GM19452 (cell line): ENCODE results near the gene ST6GALNAC6.
A peak's percentile ranks its signal among the peaks of the same experiment; 100 is the strongest.

ENCODE experiments used
- ATAC-seq: cut with Tn5 transposase; IDR thresholded peaks from one replicate; pipeline ENCODE4 v1.9.1; 2021; ENCODE audit not compliant: unreplicated experiment

The ST6GALNAC6 gene

GRCh38 chr9:127934248-127934647 is 34.8 kb upstream of the ST6GALNAC6 start:
- no peak for ATAC-seq

GRCh38 chr9:127931092-127931881 is 31.9 kb upstream of the ST6GALNAC6 start:
- ATAC-seq = peak; percentile 33

GRCh38 chr9:127930231-127931091 is 31.1 kb upstream of the ST6GALNAC6 start, which contains the start of gene PIP5KL1:
Gene PIP5KL1 (minus strand): TSS chr9:127930777. CDS start chr9:127930752, 25 bp downstream.
- peak; percentile 75 for ATAC-seq

- no peak for ATAC-seq
Observed at GRCh38 chr9:127929625-127929979, 30.2 kb upstream of the ST6GALNAC6 start.

GRCh38 chr9:127928676-127929624 is 29.5 kb upstream of the ST6GALNAC6 start:
- ATAC-seq = no peak

- no peak for ATAC-seq
Observed at GRCh38 chr9:127927988-127928675, 28.7 kb upstream of the ST6GALNAC6 start.

- ATAC-seq = no peak
Observed at GRCh38 chr9:127927201-127927987, 28.0 kb upstream of the ST6GALNAC6 start.

GRCh38 chr9:127926906-127927200 is 27.4 kb upstream of the ST6GALNAC6 start:
- ATAC-seq = no peak

GRCh38 chr9:127925959-127926905 is 26.8 kb upstream of the ST6GALNAC6 start:
- no peak for ATAC-seq

GRCh38 chr9:127924736-127925444 is 25.5 kb upstream of the ST6GALNAC6 start:
- no peak for ATAC-seq

- ATAC-seq = no peak
Observed at GRCh38 chr9:127923771-127924170, 24.4 kb upstream of the ST6GALNAC6 start.

GRCh38 chr9:127923046-127923445 is 23.6 kb upstream of the ST6GALNAC6 start:
- ATAC-seq = no peak

GRCh38 chr9:127921557-127922120 is 22.2 kb upstream of the ST6GALNAC6 start:
- ATAC-seq = no peak

- no peak for ATAC-seq
Observed at GRCh38 chr9:127920794-127921193, 21.4 kb upstream of the ST6GALNAC6 start.

- ATAC-seq = no peak
Observed at GRCh38 chr9:127919253-127919815, 19.9 kb upstream of the ST6GALNAC6 start.

- no peak for ATAC-seq
Observed at GRCh38 chr9:127918183-127919107, 19.0 kb upstream of the ST6GALNAC6 start.
